Stimulated activated naive CD8-positive, alpha-beta T cell treated with anti-CD3 and anti-CD28 coated beads, Interleukin-15, Interleukin-2, amounts not matched to agents 100 U/mL and 50 U/mL, for 24 hours (primary cell): ENCODE data around the gene STARD10.

ENCODE experiments used
- ATAC-seq: fragments of 150-1000 bp; cut with Tn5 transposase; one replicate; pipeline ENCODE4 v1.10.0; 2021
- DNase-seq: peaks from one replicate; pipeline ENCODE4 v3.0.0; 2021

The STARD10 gene

GRCh38 chr11:72763823-72764222 lies 30.0 kb downstream of the STARD10 start:
- no peak for ATAC-seq
- DNase-seq: no peak

- DNase-seq (no peak), ATAC-seq (peak; percentile 77)
Measured at GRCh38 chr11:72762641-72763304, 31.1 kb downstream of the STARD10 start.

GRCh38 chr11:72760539-72761405 lies 33.1 kb downstream of the STARD10 start:
- ATAC-seq (no peak), DNase-seq (no peak)

GRCh38 chr11:72759468-72759985 lies 34.3 kb downstream of the STARD10 start:
- ATAC-seq (no peak), DNase-seq (no peak)

- ATAC-seq (no peak), DNase-seq (no peak)
Measured at GRCh38 chr11:72758690-72759389, 35.0 kb downstream of the STARD10 start.

- DNase-seq (no peak), ATAC-seq (no peak)
Measured at GRCh38 chr11:72758304-72758689, 35.5 kb downstream of the STARD10 start.

- no peak for DNase-seq
- no peak for ATAC-seq
Measured at GRCh38 chr11:72755713-72756285, 38.0 kb downstream of the STARD10 start.

GRCh38 chr11:72754544-72755155 lies 39.2 kb downstream of the STARD10 start:
- no peak for DNase-seq
- no peak for ATAC-seq

- ATAC-seq: no peak
- no peak for DNase-seq
Measured at GRCh38 chr11:72754149-72754543, 39.7 kb downstream of the STARD10 start.

- no peak for DNase-seq
- ATAC-seq: no peak
Measured at GRCh38 chr11:72753341-72754148, 40.3 kb downstream of the STARD10 start.

GRCh38 chr11:72752088-72752914 lies 41.5 kb downstream of the STARD10 start, which contains the start of gene ARAP1:
ARAP1 (minus strand) TSS chr11:72752408; CDS start chr11:72727128, 25,280 bp downstream.
- ATAC-seq (peak; percentile 80), DNase-seq (peak; percentile 79)

- DNase-seq: no peak
- no peak for ATAC-seq
Measured at GRCh38 chr11:72751116-72752087, 42.4 kb downstream of the STARD10 start.

GRCh38 chr11:72750556-72751115 lies 43.2 kb downstream of the STARD10 start:
- ATAC-seq: no peak
- DNase-seq: no peak

- ATAC-seq (no peak), DNase-seq (no peak)
Measured at GRCh38 chr11:72750086-72750485, 43.8 kb downstream of the STARD10 start.

- ATAC-seq (no peak), DNase-seq (no peak)
Measured at GRCh38 chr11:72747289-72747855, 46.5 kb downstream of the STARD10 start.

- no peak for ATAC-seq
- no peak for DNase-seq
Measured at GRCh38 chr11:72746821-72747220, 47.0 kb downstream of the STARD10 start.

- DNase-seq (no peak), ATAC-seq (no peak)
Measured at GRCh38 chr11:72745925-72746550, 47.8 kb downstream of the STARD10 start.

GRCh38 chr11:72745511-72745910 lies 48.3 kb downstream of the STARD10 start:
- ATAC-seq (no peak), DNase-seq (no peak)
